Endothelial cell of umbilical vein (primary cell): Measurements from ENCODE around the gene HAUS3. TPM values are rescaled to one million over a fixed set of nuclear protein-coding genes. Genes with fewer than 3 reads are reported as not detected.

Source experiments
- BruUV-seq: library from RNA; stranded (reverse); fragments of 400-500 nt; replicated peaks from 2 replicates; lab custom pipeline; 2021; lab: Mats Ljungman, UMichigan
- CTCF ChIA-PET: fragments of 300-600, 350-600 bp; sonication (Branson Sonifier 250); formaldehyde crosslinking; loops from one replicate; lab custom pipeline; 2021; ENCODE audit warnings: antibody characterized with exemption, inconsistent platforms; lab: Charles Lee
- POLR2A ChIA-PET: fragments of 300-600, 350-600 bp; sonication (Branson Sonifier 250); formaldehyde crosslinking; loops from one replicate; lab custom pipeline; 2021; ENCODE audit warnings: antibody characterized with exemption, inconsistent platforms; lab: Charles Lee
- DNase-seq: peaks from one replicate; pipeline ENCODE4 v3.0.0-alpha.2; 2011; ENCODE audit warnings: low read depth, low spot score
- FAIRE-seq: peaks from 2 replicates; lab custom pipeline; 2011; peaks lifted over from hg19 to GRCh38; lab: Jason Lieb, UNC
- H2AFZ ChIP-seq: 2 replicates; pipeline ENCODE4 v1.6.0; 2012; ENCODE audit warnings: low read depth, low read length, control low read depth, inconsistent platforms
- H3K27ac ChIP-seq: 2 replicates; pipeline ENCODE4 v1.5.1; 2011; ENCODE audit warnings: low read depth, mild to moderate bottlenecking, control low read depth, low read length, moderate library complexity; ENCODE audit not compliant: insufficient read depth
- H3K27me3 ChIP-seq, 2 experiments: 2 replicates each; pipeline versions ENCODE4 v1.6.0 to v1.6.1; 2011; ENCODE audit warnings: low read length in 2 of 2, mixed read lengths in 1 of 2; ENCODE audit not compliant: control insufficient read depth in 2 of 2, insufficient read depth in 2 of 2
- H3K36me3 ChIP-seq, 2 experiments: 2 replicates in 1 of 2; 3 replicates in 1 of 2; pipeline ENCODE4 v1.5.1; 2011; ENCODE audit warnings: low read length in 2 of 2, mild to moderate bottlenecking in 1 of 2, moderate library complexity in 1 of 2; ENCODE audit not compliant: control insufficient read depth in 2 of 2, insufficient read depth in 2 of 2; ENCODE audit errors: extremely low read depth in 1 of 2
- H3K4me1 ChIP-seq: 3 replicates; pipeline ENCODE4 v1.5.1; 2011; ENCODE audit warnings: mild to moderate bottlenecking, low read length; ENCODE audit not compliant: control insufficient read depth, insufficient read depth; ENCODE audit errors: extremely low read depth
- H3K4me2 ChIP-seq: 2 replicates; pipeline ENCODE4 v1.6.1; 2011; ENCODE audit warnings: low read length, control low read depth, mixed read lengths; ENCODE audit not compliant: insufficient read depth
- H3K4me3 ChIP-seq, 3 experiments: fragments of 200-600 bp in 1 of 3; sonication (generic), shearing (Covaris generic) in 1 of 3; replicated peaks in 1 of 3; 2 replicates each; pipeline ENCODE4 v1.5.1; 2011 to 2016; ENCODE audit warnings: control low read depth in 3 of 3, low read length in 3 of 3, mild to moderate bottlenecking in 2 of 3, inconsistent platforms in 1 of 3, low read depth in 1 of 3, moderate library complexity in 1 of 3; ENCODE audit not compliant: insufficient read depth in 1 of 3
- H3K79me2 ChIP-seq: 2 replicates; pipeline ENCODE4 v1.6.0; 2012; ENCODE audit warnings: low read length, inconsistent platforms; ENCODE audit not compliant: control insufficient read depth, insufficient read depth
- H3K9ac ChIP-seq: replicated peaks from 2 replicates; pipeline ENCODE3; 2011; ENCODE audit warnings: low read length, control low read depth; ENCODE audit not compliant: insufficient read depth; ENCODE audit errors: extremely low read depth
- H3K9me1 ChIP-seq: replicated peaks from 3 replicates; pipeline ENCODE4 v1.6.0; 2011; ENCODE audit warnings: mild to moderate bottlenecking, low read length; ENCODE audit not compliant: control insufficient read depth, insufficient read depth; ENCODE audit errors: extremely low read depth
- H3K9me3 ChIP-seq: replicated peaks from 2 replicates; pipeline ENCODE4 v1.5.1; 2012; ENCODE audit warnings: low read length, inconsistent platforms; ENCODE audit not compliant: control insufficient read depth, insufficient read depth
- H4K20me1 ChIP-seq: replicated peaks from 2 replicates; pipeline ENCODE3; 2011; ENCODE audit warnings: mild to moderate bottlenecking, low read length; ENCODE audit not compliant: control insufficient read depth, insufficient read depth; ENCODE audit errors: extremely low read depth
- CTCF ChIP-seq, 2 donors: IDR thresholded peaks; 1 replicate in 1 of 2; 2 replicates in 1 of 2; pipeline ENCODE4 v1.5.1; 2011; ENCODE audit warnings: low read length in 2 of 2, mild to moderate bottlenecking in 2 of 2, moderate library complexity in 2 of 2, control low read depth in 1 of 2, inconsistent platforms in 1 of 2, low read depth in 1 of 2; ENCODE audit not compliant: insufficient read depth in 1 of 2; ENCODE audit errors: extremely low read depth in 1 of 2
- EZH2 ChIP-seq: IDR thresholded peaks from 2 replicates; pipeline ENCODE4 v1.6.1; 2012; ENCODE audit warnings: borderline replicate concordance, low read depth, mild to moderate bottlenecking, moderate library complexity, low read length, inconsistent platforms; ENCODE audit not compliant: severe bottlenecking
- FOS ChIP-seq: IDR thresholded peaks from 2 replicates; pipeline ENCODE4 v1.6.1; 2011; ENCODE audit warnings: mild to moderate bottlenecking, low read length, moderate library complexity, borderline replicate concordance; ENCODE audit not compliant: insufficient read depth
- GATA2 ChIP-seq: IDR thresholded peaks from 2 replicates; pipeline ENCODE4 v1.7.0; 2011; ENCODE audit warnings: low read depth, mild to moderate bottlenecking, moderate library complexity, mixed read lengths, low read length; ENCODE audit not compliant: insufficient read length, insufficient read depth
- JUN ChIP-seq: IDR thresholded peaks from 2 replicates; pipeline ENCODE4 v1.6.1; 2011; ENCODE audit warnings: borderline replicate concordance, low read depth; ENCODE audit not compliant: insufficient read length, insufficient read depth
- MAX ChIP-seq: IDR thresholded peaks from 2 replicates; pipeline ENCODE4 v1.6.1; 2011; ENCODE audit not compliant: insufficient read depth, insufficient read length
- MYC ChIP-seq: IDR thresholded peaks from one replicate; pipeline ENCODE4 v1.6.1; 2011; ENCODE audit warnings: mild to moderate bottlenecking, low read depth, low read length
- POLR2A ChIP-seq: IDR thresholded peaks from 2 replicates; pipeline ENCODE4 v1.6.1; 2012; ENCODE audit warnings: low read depth, mild to moderate bottlenecking, control low read depth, low read length
- POLR2AphosphoS5 ChIP-seq: IDR thresholded peaks from 2 replicates; pipeline ENCODE4 v1.6.1; 2012; ENCODE audit warnings: low read depth, mild to moderate bottlenecking, control low read depth, low read length, moderate library complexity; ENCODE audit not compliant: insufficient read depth
- dilution Hi-C: fragments of 300-500 bp; cut with MboI; formaldehyde crosslinking; loops from one replicate; pipeline ENCODE4 v1.15.0; 2019; ENCODE audit warnings: low sequenced_read_pairs; ENCODE audit not compliant: extremely low pct_ligation_motif_present
- intact Hi-C: fragments of 100-400 bp; cut with micrococcal nuclease; formaldehyde crosslinking; loops from one replicate; pipeline ENCODE4 v1.10.0; 2022
- polyA plus RNA-seq, 4 experiments: library from polyadenylated mRNA; depleted of rRNA in 3 of 4; stranded (reverse) in 3 of 4; unstranded in 1 of 4; fragments of >200 nt; gene quantifications; 2 replicates each; pipeline versions ENCODE4 v1.2.1 to v1.2.3, GENCODE V29; 2011 to 2012; ENCODE audit warnings: missing spikeins in 1 of 4
- total RNA-seq: library from RNA; stranded (reverse); gene quantifications from 2 replicates; pipeline ENCODE4 v1.2.3, GENCODE V29; 2021

HAUS3 gene
- total and polyA plus RNA-seq, 2 donors (not counting 3 experiments of a cell fraction or from before 2014, with no cell fraction given): 4.4 to 15.9 TPM

DNA sequence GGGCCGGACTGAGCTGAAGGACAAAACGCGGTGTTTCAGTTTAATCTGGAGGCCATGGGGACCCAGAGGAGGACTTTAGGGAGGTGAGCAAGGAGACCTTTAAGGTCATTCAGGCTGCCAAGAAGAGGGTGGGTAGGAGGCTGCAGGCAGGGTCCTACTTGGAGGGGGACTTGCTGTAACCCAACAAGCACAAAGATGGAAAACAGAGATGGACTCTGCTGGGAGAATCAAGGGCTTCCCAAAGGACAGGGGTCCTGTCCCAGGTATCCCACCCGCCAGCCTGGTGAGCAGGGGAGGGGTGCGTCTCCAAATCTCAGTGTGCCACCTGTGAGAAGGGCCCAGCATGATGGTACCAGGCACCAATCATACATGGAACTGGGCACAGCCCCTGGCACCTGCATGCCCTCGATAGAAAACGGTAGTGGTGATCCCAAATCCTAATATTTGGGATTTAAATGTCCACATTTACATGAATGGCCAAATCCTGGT, 3.9 kb upstream of the HAUS3 start:
- ChIA-PET CTCF (interaction anchor here (1.5 kb wide), 1 partner anchor 25 kb away, joined by 5 read pairs; no protein-coding TSS in a partner anchor), POLR2A (no interaction called here)
- Histone ChIP-seq H2AFZ (no peak overlapping the region), H3K36me3 (peaks cover 0 to 13% of the 10 kb centered on the region in 2 experiments), H3K9me1 (no peaks in the 10 kb centered on the region), H3K4me1 (peaks cover 6% of the 10 kb centered on the region), H3K27me3 (no peaks in the 10 kb centered on the region), H3K4me3 (no peak overlapping the region), H3K27ac (no peak overlapping the region), H4K20me1 (peaks cover 2% of the 10 kb centered on the region), H3K4me2 (no peak overlapping the region), H3K79me2 (peaks cover 10% of the 10 kb centered on the region), H3K9me3 (no peaks in the 10 kb centered on the region), H3K9ac (no peak overlapping the region)
- intact Hi-C loops: no loop called here
- no TSS peak for BruUV-seq
- no peak for FAIRE-seq
- no peak for TF ChIP-seq POLR2A
- TF ChIP-seq JUN: no peak
- TF ChIP-seq MYC: no peak
- no peak for TF ChIP-seq GATA2
- no peak for TF ChIP-seq EZH2
- TF ChIP-seq FOS: no peak
- no peak for TF ChIP-seq MAX
- no peak for TF ChIP-seq CTCF (IDR thresholded peaks at IDR 0.05; ENCODE audit: extremely low read depth in 1 of 2, insufficient read depth in 1 of 2, low read depth in 1 of 2, low read length in 2 of 2)
- no peak for TF ChIP-seq POLR2AphosphoS5
- no peak for DNase-seq
- dilution Hi-C loops: no loop called here
